ENCODE results near the gene PIGQ.

Gene PIGQ

DNA sequence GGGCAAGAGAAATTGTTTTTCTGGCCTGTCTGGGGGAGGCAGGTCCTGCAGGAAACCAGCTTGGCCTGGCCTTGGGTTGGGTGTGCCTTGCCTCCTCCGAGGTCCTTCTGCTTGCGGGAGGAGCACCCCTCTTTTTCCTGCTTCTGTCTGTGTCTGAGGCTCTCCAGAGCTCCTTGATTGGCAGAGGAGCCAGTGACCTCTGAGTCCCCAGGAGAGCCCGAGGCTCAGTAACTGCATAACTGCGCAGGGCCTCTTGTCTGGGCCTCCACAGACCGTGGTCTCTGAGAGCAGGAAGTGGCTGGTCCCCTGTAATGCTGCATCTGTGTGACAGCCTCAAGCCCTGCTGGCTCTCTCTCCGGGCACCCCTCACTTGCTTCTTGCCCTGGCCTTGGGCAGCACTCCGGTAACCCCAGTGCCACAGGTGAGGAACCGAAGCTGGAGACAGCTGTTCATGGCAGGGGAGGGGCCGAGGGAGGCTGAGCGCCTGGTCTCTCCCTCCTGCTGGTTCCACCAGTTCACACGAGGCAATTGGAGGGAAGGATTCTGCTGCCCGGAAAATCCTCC is 40.7 kb upstream of the PIGQ start:
- peaks cover 2% of the 10 kb centered on the region for H3K36me3 Mint-ChIP-seq
- no peaks in the 10 kb centered on the region for H3K27me3 Mint-ChIP-seq
- no peaks in the 10 kb centered on the region for H3K9me3 Mint-ChIP-seq (ENCODE audit: low read depth)
- H3K4me1 Mint-ChIP-seq (ENCODE audit: low read depth), result peaks cover 17% of the 10 kb centered on the region
- peak overlapping the region; percentile 94 for H3K4me3 Mint-ChIP-seq
- H3K27ac Mint-ChIP-seq, result peak overlapping the region; percentile 92

DNA sequence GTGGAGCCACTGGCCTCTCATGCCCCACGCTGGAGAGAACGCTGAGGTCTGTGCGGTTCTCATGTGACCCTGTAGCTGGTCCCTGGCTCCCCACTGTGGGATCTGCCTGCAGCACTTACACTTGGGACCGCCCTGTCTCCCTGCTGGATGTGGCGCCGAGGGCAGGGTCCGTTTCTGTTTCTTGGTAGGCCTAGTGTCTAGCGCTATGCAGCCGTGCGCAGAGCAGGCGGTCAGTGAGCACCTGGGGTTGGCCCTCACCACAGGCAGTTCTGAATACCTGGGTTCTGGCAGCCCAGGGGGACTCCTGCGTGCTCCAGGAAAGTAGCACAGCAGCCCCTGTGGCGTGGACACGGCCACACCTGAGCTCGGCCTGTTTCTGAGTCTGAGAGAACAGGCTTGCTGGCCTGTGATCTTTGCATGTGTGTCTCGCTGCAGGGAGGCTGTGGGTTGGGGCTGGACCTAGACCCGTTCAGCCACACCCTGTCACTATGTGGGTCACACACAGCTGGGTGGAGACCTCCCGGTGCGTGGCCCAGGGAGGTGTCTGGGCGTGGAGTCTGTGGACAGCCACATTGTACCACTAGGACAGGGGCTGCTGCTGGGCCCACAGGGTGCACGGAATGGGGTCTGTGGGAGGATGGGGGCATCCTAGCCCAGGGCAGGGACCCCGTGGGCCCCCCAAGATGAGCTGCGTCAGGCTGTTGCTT is 39.5 kb upstream of the PIGQ start:
- peaks cover 13% of the 10 kb centered on the region for H3K4me1 Mint-ChIP-seq (ENCODE audit: low read depth)
- H3K36me3 Mint-ChIP-seq, result peaks cover 2% of the 10 kb centered on the region
- H3K27ac Mint-ChIP-seq, result peak overlapping the region; percentile 16
- H3K27me3 Mint-ChIP-seq, result no peaks in the 10 kb centered on the region
- no peaks in the 10 kb centered on the region for H3K9me3 Mint-ChIP-seq (ENCODE audit: low read depth)
- H3K4me3 Mint-ChIP-seq, result peak overlapping the region; percentile 94

DNA sequence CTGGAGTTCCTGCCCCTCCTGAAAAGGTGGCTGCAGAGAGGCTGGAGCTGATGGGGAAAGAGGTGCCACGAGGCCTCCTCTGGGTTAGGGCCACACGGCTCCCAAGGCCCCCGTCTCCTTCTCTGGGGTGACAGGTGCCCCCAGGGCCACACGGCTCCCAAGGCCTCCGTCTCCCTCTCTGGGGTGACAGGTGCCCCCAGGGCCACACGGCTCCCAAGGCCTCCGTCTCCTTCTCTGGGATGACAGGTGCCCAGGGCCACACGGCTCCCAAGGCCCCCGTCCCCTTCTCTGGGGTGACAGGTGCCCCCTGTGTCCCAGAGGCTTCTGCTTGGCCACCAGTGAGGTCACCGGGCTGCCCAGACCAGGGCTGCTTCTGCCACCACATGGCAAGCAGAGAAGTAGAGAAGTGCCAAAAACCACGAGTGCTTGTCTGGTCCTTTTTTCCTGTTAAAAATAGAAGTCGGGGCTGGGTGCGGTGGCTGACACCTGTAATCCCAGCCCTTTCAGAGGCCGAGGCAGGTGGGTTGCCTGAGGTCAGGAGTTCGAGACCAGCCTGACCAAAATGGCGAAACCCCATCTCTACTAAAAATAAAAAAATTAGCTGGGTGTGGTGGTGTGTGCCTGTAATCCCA is 38.2 kb upstream of the PIGQ start:
- Mint-ChIP-seq H3K27me3 (no peaks in the 10 kb centered on the region), H3K27ac (no peak overlapping the region), H3K36me3 (no peaks in the 10 kb centered on the region), H3K4me3 (no peak overlapping the region), H3K4me1 (ENCODE audit: low read depth) (peaks cover 5% of the 10 kb centered on the region), H3K9me3 (ENCODE audit: low read depth) (no peaks in the 10 kb centered on the region)

DNA sequence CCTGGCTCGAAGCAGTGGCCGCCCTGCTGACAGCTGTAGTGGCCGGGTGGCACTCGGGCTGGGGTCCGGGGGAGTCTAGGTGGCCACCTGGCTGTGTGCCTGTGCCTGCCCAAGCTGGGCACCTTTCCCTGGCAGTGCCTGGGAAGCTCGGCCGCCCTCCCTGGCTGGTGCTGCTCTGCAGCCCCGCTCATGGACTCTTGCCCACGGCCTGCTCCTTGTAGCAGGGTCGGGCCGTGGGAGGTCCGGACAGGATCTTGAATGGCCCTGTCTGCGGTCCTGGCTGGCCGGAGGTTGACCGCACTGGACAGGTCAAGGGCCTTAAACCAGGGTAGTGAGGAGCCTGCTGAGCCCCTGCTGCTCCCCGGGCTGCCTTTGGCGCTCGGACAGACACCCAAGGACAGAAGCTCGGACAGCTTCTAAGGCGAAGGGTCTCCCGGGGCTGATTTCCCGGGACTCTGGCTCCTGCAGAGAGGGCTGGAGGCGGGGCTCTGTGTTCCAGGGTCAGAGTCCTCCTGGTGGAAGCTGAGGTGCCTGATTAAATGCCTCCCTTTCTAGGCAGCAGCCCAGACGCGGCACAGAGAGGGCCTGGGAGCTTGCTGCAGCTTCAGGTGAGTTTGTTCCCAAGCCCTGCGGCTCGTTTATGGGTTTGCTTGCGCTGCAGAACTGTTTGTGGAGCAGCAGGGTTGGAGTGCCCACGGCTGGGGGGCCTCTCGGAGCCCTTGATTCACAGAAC is 36.2 kb upstream of the PIGQ start:
- Mint-ChIP-seq H3K27me3 (no peaks in the 10 kb centered on the region), H3K4me1 (ENCODE audit: low read depth) (peaks cover 5% of the 10 kb centered on the region), H3K4me3 (no peak overlapping the region), H3K27ac (no peak overlapping the region), H3K9me3 (ENCODE audit: low read depth) (no peaks in the 10 kb centered on the region), H3K36me3 (no peaks in the 10 kb centered on the region)

DNA sequence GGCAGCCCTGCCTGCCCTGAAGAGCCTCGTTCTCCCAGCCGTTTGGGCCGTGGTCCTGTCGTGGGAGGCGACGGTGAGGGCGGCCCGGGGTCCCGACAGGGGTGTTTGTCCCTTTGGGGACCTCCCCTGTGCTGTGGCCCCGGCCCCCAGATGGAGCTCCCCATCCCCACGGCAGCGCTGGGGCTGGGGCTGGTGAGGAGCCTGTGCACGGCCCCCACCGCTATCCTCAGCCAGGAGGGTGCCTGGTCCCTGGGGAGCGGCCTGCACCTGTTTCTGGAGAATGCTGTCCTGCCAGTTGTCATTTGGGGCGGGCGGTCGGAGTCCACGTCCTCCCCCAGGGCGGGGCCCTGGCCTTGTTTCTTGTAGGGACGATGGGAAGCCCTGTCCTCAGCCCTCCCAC is 35.6 kb upstream of the PIGQ start:
- no peaks in the 10 kb centered on the region for H3K9me3 Mint-ChIP-seq (ENCODE audit: low read depth)
- H3K4me1 Mint-ChIP-seq (ENCODE audit: low read depth), result peaks cover 5% of the 10 kb centered on the region
- no peak overlapping the region for H3K27ac Mint-ChIP-seq
- H3K36me3 Mint-ChIP-seq, result no peaks in the 10 kb centered on the region
- no peak overlapping the region for H3K4me3 Mint-ChIP-seq
- no peaks in the 10 kb centered on the region for H3K27me3 Mint-ChIP-seq

DNA sequence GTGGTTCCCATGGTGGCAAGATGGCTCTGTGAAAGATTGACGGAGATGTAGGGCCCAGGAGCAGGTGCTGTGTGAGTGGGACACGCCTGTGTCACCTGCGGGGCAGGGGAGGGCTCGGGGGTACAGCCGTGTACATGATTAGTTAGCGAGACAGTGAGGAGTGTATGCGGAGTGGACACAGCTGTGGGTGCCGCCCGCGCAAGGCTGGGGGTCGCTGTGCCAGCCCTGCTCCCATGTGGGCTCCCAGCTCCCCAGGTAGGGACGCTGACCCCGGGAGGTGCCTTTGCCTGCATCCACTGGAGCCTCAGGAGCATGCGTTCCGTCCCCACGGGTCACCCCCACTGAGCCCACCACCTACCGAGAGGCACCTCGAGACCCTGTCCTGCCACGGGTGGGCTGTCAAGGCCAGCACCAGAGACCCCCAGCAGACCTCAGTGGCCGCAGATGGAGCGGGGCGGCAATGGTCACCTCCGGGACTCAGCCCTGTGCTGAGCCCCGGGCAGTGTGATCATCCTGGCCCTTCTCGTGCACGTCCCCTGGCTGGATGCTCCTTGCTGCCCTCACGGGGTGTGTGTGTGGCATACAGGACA is 34.8 kb upstream of the PIGQ start:
- Mint-ChIP-seq H3K36me3 (no peaks in the 10 kb centered on the region), H3K27ac (no peak overlapping the region), H3K27me3 (no peaks in the 10 kb centered on the region), H3K4me3 (no peak overlapping the region), H3K4me1 (ENCODE audit: low read depth) (peaks cover 3% of the 10 kb centered on the region), H3K9me3 (ENCODE audit: low read depth) (no peaks in the 10 kb centered on the region)

DNA sequence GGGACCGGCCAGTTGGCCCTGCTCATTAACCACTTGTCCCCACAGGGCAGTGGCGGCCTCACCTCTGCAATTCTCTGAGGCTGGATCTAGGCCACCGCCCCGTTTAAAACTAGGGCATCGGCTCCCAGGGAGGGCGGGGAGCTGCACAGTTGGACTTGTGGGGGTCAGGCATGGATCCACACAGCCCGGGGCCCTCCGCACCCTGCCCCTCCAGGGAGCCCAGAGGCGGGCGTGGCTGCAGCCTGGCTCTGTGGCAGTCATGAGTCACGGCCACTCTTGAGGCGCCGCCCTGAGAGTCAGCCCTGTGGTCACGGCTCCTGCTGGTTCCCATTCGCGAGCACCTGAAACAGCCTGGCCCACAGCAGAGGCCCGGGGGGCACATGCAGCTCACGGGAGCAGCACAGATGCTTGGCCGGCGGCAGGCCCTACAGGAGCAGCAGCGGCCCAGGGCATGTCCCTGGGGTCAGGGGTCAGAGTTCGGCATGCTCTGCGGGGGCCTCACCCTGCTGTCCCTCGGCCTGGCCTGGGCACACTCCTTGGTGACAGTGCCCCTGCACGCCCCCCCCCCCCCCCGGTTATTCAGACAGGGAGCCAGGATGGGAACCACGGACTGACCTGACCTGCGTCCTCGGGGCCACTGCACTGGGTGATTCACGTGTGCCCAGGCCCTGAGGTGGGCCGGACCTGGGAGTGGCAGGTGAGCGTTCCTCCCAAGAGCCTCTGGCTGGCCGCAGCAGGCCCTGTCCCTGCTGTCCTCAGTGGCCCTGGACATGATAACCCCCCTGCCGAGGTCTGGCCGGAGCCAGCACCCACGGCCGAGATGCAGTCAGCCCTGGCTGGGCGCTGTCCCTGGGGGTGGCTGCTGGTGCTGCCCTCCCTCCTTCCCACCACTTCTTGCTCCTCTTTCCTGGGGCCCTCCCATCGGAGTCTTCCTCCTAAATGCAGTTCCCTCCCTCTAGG is 34.0 kb upstream of the PIGQ start:
- Mint-ChIP-seq H3K9me3 (ENCODE audit: low read depth) (no peaks in the 10 kb centered on the region), H3K4me1 (ENCODE audit: low read depth) (no peaks in the 10 kb centered on the region), H3K27ac (no peak overlapping the region), H3K4me3 (no peak overlapping the region), H3K36me3 (no peaks in the 10 kb centered on the region), H3K27me3 (no peaks in the 10 kb centered on the region)

DNA sequence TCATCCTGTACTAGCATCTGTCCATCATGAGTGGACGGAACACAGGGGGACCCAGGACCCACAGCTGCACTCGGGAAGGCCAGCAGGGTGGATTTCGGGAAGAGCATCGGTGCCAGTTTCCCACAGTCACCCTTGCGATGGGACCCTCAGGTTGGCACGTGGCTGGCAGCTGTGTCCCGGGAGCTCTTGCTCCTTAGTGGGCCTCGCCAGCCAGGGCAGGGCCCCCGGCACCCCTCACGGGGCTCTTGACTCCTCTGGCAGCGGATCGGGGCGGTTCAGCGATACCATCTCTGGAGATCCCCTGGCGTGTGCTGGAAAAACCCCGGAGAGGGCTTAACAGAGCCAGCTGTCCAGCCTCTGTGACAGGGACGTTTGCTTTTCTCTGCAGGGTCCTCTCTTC is 33.0 kb upstream of the PIGQ start:
- no peaks in the 10 kb centered on the region for H3K9me3 Mint-ChIP-seq (ENCODE audit: low read depth)
- no peaks in the 10 kb centered on the region for H3K4me1 Mint-ChIP-seq (ENCODE audit: low read depth)
- H3K27me3 Mint-ChIP-seq, result no peaks in the 10 kb centered on the region
- no peak overlapping the region for H3K27ac Mint-ChIP-seq
- no peak overlapping the region for H3K4me3 Mint-ChIP-seq
- H3K36me3 Mint-ChIP-seq, result no peaks in the 10 kb centered on the region

DNA sequence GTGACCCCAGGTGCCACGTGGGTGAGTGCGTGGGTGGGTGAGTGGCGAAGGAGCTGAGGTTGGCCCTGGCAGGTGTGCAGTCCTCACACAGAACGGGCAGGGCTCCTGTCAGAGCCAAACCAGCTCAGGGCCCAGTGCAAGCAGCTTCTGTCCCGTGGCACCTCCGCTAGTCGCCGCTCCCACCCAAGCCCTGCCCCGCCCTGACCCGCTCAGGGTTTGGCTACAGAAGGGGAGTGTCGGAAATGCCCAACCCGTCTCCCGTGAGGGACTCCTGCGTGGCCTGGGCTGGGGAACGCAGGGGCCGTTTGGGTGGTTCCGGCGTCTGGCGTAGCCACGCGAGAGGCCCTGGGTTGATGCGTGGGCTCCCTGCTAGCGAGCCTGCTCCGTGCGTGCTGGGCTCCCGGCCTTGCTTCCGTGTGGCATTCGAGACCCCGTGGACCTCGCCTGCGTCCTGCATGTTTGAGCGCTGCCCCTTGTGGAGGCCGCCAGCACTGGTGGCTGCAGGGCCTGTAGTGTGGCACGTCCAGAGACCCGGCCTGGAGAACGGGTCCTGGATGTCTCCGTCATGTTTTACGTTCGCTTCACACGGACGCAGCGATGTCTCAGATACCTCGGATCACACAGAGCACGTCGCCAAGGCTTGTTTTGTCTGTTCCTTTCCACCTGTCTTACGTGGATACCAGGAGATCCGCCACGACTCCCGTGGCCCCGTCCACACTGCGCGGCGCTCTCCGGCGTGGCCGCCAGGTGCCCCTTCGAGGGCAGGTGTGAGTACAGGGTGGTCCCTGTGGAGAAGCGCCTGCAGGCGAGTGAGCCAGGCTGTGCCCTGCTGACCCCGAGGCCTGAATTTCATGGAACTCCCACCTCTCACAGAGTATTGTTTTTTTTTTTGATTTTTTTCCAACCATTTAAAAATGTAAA is 32.1 kb upstream of the PIGQ start:
- Mint-ChIP-seq H3K36me3 (no peaks in the 10 kb centered on the region), H3K9me3 (ENCODE audit: low read depth) (no peaks in the 10 kb centered on the region), H3K27me3 (no peaks in the 10 kb centered on the region), H3K27ac (no peak overlapping the region), H3K4me1 (ENCODE audit: low read depth) (no peaks in the 10 kb centered on the region), H3K4me3 (no peak overlapping the region)

DNA sequence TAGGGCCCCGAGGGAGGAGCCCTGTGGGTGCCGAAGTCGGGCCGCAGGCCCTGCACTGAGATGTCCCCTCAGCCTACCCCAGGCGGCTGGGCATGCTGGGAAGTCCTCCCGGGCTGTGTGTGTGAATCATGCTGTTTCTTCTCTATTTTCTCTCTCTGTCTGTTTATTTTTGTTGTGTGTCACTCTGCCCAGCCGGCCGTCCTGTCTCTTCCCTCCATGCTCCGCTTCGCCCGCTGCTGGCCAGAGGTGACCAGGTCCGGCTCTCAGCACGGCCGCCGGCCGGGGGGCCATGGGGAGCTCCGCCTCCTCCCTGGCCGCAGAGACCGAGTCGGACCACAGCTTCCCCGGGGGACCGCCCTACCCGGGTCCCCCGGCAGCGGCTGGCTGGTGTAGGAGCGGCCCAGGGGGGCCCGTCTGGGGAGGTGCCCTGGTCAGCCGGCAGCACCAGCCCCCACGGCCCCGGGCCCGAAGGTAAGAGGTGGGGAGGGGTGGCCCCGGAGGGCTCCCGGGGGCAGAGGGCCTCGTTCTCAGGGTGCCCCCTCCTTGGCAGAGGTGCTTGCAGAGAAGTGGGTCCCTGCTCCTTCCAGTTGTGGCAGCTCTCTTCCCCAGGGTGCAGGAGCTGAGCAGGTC is 29.8 kb upstream of the PIGQ start:
- no peak overlapping the region for H3K27ac Mint-ChIP-seq
- H3K27me3 Mint-ChIP-seq, result no peaks in the 10 kb centered on the region
- H3K4me1 Mint-ChIP-seq (ENCODE audit: low read depth), result peaks cover 1% of the 10 kb centered on the region
- no peak overlapping the region for H3K4me3 Mint-ChIP-seq
- H3K36me3 Mint-ChIP-seq, result no peaks in the 10 kb centered on the region
- no peaks in the 10 kb centered on the region for H3K9me3 Mint-ChIP-seq (ENCODE audit: low read depth)

DNA sequence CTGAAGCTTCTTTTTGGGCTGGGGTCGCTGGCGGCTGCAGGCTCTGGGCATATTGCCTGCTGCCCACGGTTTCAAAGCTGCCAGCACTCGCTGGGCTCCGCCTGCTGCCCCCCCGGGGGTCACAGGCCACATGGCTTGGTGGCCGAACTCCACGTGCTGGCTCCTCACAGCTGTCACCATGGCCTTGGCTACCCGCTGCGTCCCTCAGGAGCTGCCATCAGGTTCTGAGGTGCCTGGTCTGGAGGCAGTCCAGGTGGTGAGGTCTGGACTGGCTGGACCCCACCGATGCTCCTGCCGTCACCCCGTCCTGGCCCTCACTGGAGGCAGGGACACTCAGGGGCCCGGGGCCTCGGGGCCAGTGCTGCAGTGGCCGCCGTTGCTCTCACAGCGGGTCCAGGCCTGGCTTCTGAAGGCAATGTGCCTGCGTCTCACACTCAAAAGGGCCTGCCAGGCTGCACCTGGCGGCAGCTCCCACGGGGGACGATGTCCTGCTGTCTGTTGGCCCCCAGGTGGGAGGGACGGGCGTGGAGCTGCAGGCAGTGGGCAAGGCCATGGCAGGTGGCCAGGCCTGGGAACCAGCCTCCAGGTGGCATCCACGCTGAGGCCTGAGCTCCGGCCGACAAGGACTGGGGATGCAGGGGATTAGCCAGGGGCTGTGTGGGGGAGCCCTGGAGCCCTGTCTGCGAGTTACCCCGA is 29.0 kb upstream of the PIGQ start:
- Mint-ChIP-seq H3K36me3 (no peaks in the 10 kb centered on the region), H3K4me3 (no peak overlapping the region), H3K4me1 (ENCODE audit: low read depth) (peaks cover 1% of the 10 kb centered on the region), H3K27ac (no peak overlapping the region), H3K27me3 (no peaks in the 10 kb centered on the region), H3K9me3 (ENCODE audit: low read depth) (no peaks in the 10 kb centered on the region)

DNA sequence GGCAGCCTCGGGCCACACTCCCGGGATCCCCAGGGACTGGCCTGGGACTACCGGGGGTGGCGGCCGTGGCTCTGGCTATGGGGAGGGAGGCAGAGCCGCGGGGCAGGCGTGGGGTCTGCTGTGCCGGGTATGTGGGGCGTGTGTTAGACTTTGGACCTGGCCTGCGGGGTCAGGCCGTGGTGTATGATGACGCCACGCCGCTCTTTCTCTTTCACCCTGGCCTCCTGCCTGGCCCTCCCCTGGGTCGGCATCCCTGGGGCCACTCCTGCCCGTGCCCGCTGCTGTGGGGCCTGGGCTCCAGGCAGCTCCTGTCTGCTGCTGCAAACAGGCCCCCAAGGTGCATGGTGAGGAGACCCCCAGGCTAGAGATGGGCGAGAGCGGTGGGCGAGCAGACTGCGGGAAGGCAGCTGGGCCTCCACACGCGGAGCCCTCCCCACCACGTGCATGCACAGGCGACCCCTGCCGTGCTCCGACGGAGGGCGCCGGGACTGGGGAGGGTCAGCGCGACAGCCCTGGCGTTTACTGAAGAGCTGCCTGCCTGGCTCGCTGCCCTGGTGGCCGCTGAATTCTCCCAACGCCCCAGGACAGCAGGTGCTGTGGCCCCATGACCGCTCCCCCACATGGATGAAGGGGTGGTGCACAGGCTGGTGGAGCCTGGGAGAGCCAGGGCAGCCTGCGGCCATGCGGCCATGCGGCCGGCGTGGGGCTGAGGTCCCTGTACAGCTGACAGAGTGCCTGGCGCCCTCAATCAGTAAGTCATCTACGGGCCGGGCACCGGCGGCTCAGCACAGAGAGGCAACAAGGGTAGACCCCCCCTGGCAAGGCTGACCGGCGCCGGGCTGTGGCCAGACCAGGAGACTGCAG is 26.2 kb upstream of the PIGQ start:
- H3K4me1 Mint-ChIP-seq (ENCODE audit: low read depth), result peaks cover 1% of the 10 kb centered on the region
- H3K27ac Mint-ChIP-seq, result no peak overlapping the region
- H3K36me3 Mint-ChIP-seq, result no peaks in the 10 kb centered on the region
- H3K4me3 Mint-ChIP-seq, result no peak overlapping the region
- H3K9me3 Mint-ChIP-seq (ENCODE audit: low read depth), result no peaks in the 10 kb centered on the region
- no peaks in the 10 kb centered on the region for H3K27me3 Mint-ChIP-seq

Measured in activated naive CD8-positive, alpha-beta T cell (primary cell).